DMS114 treated with DMSO at 0.1 percent for 48 hours (cell line): ENCODE results near the gene IPO11.
"Not testable (repeated sequence)": the region's sequence is repeated elsewhere in the genome, so short reads cannot be mapped to it uniquely, and the experiment has no call there.

Experiments
- DNase-seq: peaks from one replicate; lab custom pipeline; 2025; ENCODE audit not compliant: unreplicated experiment; lab: John Stamatoyannopoulos, UW

Gene IPO11

DNA sequence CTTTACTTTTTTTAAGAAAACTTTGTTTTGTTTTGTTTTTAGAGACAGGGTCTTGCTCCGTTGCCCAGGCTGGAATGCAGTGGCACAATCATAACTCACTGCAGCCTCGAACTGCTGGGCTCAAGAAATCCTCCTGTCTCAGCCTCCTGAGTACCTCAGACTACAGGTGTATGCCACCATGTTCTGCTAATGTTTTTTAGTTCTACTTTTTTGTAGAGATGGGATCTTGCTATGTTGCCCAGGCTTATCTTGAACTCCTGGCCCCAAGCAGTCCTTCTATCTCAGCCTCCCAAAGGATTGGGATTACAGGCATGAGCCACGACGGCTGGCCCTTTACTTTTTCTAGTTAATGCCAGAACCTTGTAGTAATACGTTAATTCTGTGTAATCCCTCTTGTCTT, 36.0 kb downstream of the IPO11 start:
- no peak for DNase-seq

DNA sequence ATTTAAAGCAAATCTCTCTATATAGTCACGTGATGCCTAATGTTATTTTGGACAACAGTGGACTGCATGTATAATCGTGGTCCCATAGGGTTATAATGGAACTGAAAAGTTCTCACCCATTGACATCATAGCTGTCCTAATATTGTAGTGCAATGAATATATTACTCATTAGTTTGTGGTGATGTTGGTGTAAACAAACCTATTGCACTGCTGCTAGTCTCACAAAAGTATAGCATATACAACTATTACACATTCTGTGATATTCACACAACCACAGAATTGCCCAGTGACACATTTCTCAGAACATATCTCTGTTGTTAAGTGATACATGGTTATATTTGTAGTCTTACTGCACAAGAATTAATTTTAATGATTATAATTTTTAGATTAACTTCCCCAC, 37.7 kb downstream of the IPO11 start:
- no peak for DNase-seq

DNA sequence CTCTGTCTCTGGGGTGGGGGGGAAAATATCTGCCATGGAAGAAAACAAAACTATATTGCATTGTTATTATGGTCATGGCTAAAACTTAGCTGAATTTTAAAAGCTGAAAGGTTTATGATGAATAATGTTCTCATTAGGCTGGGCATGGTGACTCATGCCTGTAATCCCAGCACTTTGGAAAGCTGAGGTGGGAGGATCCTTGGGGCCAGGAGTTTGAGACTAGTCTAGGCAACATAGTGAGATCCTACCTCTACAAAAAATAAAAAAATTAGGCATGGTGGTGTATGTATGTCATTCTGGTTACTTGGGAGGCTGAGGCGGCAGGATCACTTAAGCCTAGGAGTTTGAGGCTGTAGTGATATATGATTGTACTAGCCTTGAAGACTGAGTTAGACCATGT, 44.5 kb downstream of the IPO11 start:
- DNase-seq, result no peak

DNA sequence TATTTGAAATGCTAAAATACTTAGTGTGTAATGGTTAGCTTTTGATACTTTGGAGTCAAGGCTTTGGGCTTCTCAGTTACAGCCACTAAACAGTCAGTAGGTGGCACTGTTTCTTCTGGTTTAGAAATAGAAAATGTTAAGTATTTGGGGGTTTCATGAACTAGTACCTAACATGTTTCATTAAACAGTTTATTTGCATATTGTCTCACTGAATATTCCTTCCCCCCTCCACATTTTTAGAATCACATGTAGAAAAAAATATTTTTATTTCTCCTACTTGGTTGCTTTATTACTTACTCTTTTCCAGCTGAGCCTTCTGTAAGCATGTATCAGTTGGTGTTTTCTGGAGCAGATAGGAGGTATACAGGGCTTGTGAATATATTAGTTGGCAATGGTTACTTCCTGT, 48.0 kb downstream of the IPO11 start:
- peak; percentile 31 for DNase-seq

DNA sequence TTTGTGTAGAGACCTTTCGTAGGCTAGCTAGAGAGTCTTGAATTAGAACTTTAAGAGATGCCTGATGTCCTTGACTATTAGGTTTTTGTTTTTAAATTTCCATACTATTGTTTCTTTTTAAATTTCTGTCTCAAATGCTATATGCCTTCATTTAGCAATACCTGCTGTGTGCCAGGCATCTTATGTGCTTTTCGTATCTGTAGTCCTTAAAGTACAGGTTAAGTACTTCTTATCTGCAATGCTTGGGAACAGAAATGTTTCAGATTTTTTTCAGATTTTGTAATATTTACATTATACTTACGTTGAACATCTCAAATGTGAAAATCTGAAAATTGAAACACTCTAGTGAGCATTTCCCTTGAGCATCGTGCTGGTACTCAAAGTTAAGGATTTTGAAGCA, 49.0 kb downstream of the IPO11 start:
- no peak for DNase-seq

DNA sequence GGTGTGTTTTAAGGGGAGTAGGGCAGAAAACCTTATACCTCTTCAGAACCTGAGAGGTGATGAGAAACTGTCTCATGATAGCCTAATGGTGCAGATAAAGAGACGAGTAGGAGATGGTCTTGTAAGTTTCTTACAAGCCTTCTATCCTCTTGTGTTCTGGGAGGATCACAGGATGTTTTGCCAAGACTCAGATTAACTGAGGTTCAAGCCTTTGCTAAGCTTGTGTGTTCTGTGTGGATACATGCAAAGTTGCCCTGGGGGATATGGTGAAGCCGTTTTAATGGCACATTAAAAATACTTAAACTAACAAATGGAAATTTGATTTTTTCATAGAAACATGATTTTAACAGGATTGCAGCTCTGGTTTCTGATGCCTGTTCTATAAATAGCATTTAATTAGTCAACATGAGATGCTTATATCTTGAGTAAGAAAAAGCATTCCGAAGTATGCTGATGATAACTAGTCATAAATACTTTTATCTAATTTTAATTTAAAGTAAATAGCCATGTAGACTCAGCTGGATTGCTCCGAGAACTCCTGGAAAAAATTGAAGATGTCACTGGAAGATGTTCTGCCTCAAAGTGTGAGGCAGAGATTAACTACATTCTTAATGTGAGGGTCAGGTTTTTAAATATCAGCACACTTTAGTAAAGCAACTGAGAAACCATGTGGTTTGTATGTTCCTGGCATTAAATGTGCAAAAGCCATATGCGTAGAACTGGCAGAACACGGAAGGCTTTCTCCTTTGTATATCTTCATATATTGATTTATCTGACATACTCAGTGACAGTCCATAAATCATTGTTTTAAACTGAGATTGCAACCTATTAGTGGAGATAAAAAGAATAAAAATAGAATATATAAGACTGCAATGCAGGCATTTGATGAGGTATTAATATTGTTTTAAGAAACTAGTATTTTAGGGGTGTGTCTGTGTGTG, 53.7 kb downstream of the IPO11 start:
- DNase-seq, result no peak

DNA sequence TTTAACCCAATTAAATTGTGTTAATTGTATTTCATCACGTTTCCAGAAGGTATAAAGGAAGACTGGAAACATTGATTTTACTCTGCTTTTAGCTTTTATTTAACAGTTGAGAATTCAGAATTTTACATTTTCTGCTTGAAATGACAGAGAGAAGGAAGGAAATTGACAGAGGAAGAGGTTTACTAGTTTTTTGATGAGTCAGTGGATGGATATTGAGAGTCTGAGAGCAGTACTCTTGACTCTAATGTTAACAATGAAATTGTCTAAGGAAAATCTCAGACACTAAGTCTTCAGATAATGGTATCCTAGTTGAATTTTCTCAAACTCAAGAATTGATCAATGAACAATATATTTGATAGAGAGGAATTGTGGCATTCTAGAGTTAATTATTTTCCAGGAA, 60.6 kb downstream of the IPO11 start:
- DNase-seq, result no peak

DNA sequence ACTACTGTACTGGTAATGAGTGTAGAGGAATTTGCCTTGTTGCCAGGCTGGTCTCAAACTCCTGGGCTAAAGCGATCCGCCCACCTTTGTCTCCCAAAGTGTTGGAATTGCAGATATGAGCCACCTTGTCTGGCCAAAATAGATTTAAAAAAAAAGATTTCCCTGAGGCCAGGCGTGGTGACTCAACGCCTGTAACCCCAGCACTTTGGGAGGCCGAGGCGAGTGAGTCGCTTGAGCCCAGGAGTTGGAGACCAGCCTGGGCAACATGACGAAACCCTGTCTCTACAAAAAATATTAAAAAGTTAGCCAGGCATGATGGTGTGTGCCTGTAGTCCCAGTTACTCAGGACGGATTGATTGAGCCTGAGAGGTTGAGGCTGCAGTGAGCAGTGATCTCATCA, 62.5 kb downstream of the IPO11 start:
- DNase-seq, result no peak

DNA sequence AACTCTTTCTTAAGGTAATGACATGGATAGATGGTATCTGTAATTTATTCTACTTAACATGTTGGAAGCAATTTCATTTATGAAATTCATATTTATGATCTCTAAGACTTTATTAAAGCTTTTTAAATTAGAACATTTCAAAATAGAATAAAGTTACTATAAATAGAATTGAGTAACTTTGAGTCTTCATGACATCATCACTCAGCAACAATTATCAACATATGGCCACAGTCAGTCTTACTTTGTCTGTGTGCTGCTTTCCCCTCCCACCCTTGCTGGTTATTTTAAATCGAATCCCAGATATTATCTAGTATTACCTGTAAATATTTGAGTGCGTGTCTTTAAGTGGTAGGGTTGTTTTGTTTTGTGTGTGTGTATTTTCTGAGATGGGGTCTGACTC, 65.2 kb downstream of the IPO11 start:
- no peak for DNase-seq

DNA sequence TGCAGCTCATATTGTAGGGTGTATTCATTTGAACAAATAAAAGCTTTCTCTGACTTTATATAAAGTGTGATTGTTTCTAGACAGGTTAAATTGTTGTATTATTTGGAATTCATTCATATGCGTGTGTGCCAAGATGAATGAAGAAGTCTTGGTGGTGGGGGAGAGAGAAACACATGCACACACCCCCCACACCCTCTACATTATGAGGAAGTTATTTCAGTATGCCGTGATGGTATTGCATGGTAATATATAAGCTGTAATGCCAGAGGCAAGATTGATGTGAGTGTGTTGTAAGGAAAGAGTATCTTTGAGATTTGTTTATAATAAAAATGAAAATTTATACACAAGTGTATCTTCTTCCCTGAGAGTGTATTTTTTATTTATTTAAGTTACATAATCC, 71.0 kb downstream of the IPO11 start:
- no peak for DNase-seq

DNA sequence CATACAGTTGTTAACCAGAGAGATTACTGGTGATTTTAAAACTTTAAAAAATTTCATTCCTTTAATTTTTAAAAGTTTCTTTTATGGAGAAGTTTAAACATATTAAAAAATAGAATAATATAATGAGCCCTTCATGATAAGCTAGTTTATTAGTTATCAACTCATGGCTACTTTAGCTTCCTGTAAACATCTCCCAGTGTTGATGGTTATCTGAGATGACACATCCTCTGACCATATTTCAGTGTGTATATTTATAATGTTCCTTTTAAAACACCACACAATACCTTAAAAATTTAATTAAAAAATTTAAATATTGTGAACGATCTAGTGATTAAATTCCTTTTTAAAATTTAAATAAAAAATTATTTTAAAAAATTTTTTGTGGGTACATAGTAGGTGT, 74.1 kb downstream of the IPO11 start:
- DNase-seq, result no peak

DNA sequence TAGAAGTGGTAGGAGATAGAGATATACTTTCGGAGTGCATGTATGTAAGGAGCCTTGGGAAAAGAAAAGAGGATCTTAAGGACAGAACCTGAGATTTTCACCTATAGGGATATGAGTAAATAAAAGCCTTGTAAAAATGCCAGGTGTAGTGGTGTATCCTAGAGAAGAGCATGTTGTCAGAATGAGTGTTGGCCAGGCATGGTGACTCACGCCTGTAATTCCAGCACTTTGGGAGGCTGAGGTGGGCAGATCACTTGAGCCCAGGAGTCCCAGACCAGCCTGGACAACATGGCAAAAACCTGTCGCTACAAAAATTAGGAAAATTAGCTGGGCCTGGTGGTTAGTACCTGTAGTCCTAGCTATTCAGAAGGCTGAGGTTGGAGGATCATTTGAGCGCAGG, 76.0 kb downstream of the IPO11 start:
- DNase-seq, result no peak

DNA sequence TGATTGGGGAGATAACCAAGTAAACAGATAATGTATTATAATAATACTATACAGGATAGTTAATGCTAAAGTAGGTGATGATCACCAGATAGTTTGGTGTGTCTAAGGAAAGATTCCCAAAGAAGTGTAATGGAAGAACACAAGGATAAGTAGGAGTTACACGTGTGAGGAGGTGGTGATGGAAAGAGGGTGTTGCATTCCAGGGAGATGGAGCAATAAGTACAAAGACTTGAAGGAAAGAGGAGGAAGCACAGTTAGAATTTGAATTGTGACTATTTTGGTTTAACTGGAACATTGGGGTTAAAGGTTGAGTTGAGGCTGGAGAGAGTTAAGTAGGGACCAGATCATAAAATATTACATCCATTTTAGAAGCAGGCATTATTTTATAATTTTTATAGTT, 76.9 kb downstream of the IPO11 start:
- no peak for DNase-seq

DNA sequence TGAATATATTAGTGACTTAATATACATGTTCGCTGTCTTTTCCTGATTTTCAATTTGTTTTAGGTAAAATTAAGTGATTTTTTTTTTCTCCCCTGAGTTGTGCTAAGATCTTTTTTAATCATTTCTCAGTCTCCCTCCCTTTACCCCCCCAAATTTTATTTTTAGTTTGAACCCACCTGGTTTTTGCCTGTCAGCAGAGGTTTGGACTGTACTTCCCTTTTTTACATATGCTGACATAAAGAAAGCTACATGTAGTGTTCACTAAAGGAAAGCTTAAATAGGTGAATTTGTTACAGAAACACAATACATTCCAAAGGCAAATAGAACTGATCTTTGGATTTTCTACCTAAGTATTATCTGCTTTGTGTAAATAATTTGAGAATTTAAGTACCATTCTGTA, 82.2 kb downstream of the IPO11 start:
- no peak for DNase-seq

DNA sequence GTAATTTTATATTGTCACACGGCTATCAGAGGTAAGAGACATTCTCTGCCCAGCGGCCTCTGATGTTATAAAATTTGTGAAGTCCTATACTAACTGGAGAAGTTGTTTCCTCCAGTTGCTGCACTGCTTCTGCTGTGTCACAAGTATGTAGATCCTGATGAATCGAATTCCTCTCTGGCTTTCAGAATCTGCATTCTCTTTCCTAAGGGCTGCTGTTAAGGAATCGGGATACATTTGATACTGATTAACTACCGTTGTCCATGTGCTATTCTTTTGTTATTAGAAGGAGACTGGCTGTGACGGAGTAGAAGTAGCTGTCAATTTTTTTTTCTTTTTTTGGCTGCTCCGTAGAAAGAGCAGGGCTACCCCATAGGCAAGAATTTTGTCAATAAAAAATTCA, 84.3 kb downstream of the IPO11 start:
- no peak for DNase-seq

DNA sequence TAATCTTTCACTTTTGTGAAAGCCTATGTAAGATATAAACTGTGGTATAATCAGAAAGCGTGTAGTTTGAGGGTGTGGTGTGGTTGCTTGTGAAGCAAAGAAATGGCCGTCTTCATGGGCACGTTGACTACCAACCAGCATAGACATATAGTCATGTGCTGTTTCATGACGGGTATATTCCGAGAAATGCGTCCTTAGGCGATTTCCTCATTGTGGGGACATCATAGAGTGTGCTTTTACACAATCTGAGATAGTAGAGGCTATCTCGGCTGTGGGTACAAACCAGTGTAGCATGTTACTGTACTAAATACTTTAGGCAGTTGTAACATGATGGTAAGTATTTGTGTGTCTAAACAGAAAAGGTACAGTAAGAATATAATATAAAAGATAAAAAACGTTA, 86.4 kb downstream of the IPO11 start:
- DNase-seq, result no peak

DNA sequence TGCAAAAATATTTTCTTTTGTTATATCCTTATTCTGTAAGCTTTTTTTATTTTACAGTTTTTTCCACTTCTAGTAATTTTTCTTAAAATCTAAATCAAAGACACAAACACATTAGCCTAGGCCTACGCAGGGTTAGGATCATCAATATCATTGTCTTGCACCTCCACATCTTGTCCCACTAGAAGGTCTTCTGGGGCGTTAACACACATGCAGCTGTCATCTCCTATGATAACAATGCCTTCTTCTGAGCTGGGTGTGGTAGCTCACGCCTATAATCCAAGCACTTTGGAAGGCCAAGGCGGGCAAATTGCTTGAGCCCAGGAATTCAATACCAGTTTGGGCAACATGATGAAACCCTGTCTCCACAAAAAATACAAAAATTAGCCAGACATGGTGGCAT, 87.2 kb downstream of the IPO11 start:
- no peak for DNase-seq

DNA sequence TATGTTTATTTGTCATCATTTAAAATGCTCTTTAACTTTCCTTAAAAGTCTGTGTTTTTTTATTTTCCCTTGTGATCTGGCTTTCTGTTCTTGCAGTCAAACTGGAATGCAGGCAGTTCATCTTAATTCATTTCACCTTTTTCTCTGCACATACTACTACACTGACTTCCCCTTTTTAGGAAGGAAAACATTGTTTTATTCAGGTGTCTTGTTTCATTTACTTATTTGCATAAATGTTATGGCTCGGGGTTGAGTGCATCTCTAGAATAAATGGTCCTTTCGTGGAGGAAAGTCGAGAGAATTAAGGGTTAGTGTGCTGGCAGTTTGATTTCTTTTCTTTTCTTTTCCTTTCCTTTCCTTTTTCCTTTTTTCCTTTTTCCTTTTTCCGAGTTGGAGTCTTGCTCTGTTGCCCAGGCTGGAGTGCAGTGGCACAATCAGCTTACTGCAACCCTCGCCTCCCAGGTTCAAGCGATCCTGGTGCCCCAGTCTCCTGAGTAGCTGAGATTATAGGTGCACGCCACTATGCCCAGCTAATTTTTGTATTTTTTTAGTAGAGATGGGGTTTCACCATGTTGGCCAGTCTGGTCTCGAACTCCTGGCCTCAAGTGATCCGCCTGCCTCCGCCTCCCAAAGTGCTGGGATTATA, 90.0 kb downstream of the IPO11 start:
- DNase-seq, result no peak

DNA sequence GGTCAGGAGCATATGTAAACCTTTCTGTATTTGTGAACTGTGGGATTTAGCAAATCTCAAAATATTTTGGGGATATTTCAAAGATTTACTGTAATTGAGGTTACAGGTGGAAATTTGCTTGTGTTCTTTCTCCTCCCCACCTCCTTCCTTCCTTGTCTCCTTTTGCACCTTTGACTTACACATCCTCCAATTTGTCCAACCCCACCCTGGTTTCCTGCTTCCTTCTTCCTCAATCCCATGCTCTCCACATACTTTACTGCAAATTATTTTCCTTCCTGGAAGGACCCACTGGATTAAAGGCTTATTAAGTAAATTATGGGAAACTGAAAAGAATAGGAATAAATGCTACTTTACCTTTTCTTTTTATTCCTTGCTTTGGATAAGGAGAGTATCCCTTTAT, 91.6 kb downstream of the IPO11 start:
- no peak for DNase-seq

DNA sequence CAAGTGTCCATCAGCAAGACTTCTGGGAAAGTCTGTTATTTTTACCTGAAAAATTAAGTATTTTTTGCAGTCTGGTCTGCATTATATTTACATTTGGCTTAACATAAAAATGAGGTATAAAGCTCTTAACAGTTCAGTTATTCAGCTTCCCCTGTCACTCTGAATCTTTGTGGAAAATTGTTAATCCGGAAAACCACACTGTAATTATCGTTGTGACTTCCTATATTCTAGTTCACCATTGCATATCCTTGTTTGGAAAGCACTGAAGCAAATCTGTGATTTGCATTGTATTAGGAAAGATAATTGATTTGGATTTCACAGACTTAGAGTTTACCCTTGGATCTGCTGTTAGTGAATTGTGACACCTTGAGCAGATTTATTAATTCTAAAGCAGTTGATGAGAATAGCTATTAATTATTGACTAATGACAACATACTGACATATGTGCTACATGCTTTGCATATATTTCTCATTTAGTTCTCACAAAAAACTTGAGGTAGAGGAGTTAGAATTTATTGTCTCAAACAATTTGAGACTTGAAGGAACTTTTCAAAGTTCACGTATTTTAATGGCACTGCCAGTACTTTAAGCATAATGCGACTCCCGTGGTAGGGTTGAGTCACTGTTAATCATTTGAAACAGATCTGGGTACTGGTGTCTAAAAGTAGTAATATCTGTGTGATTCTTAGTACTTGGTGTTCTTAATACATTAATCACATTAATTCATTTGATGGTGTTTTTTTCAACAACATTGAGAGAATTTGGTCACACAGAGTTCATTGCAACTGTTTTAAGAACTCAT, 94.3 kb downstream of the IPO11 start:
- no peak for DNase-seq

DNA sequence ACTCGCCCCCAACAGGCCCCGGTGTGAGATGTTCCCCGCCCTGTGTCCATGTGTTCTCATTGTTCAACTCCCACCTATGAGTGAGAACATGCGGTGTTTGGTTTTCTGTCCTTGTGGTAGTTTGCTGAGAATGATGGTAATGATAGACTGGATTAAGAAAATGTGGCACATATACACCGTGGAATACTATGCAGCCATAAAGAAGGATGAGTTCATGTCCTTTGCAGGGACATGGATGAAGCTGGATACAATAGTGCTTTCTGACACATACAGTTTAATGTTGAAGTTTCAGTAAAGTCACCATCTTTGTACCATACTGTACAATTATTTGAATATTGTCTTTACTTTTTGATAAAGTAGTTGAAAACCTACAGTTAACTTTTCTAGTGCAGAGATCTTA, 96.2 kb downstream of the IPO11 start:
- not testable (repeated sequence) for DNase-seq

DNA sequence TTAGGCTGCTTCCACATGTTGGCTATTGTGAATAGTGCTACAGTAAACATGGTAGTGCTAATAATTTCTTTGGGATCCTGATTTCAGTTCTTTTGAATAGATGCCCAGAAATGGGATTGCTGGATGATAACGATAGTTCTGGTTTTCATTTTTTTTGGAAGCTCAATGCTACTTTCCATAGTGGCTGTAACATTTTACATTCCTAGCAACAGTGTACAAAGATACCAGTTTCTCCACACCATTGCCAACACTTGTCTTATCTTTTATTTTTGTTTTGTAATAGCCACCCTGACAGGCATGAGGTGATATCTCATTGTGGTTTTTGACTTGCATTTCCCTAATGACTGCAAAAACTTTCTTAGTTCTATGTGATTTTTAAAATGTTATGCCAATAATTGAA, 97.2 kb downstream of the IPO11 start:
- DNase-seq, result no peak
